HEK293 (cell line): ENCODE data around the gene GGN.

Experiments
- CTCF ChIA-PET: fragments of 350-600 bp; formaldehyde crosslinking; extraction: SDS; loops from one replicate; lab custom pipeline; 2021; ENCODE audit warnings: antibody characterized with exemption; lab: Yijun Ruan, JAX
- POLR2A ChIA-PET: fragments of 300-600 bp; formaldehyde crosslinking; extraction: SDS; loops from one replicate; lab custom pipeline; 2020; ENCODE audit warnings: antibody characterized with exemption, inconsistent platforms; lab: Yijun Ruan, JAX
- H3K27ac ChIP-seq: fragments of 200-500 bp; sonication (Bioruptor generic); 2 replicates; pipeline ENCODE4 v1.5.1; 2014; ENCODE audit warnings: low read depth, low read length, control low read depth, inconsistent platforms; ENCODE audit errors: extremely low read depth
- H3K36me3 ChIP-seq, 2 experiments: fragments of 200-500 bp in 1 of 2; sonication (Bioruptor generic) in 1 of 2; 1 replicate in 1 of 2; 2 replicates in 1 of 2; pipeline ENCODE4 v1.5.1; 2014 to 2017; ENCODE audit warnings: inconsistent platforms in 2 of 2, low read length in 2 of 2; ENCODE audit not compliant: control insufficient read depth in 2 of 2, insufficient read depth in 1 of 2
- H3K4me1 ChIP-seq: fragments of 200-500 bp; sonication (Bioruptor generic); 2 replicates; pipeline ENCODE4 v1.5.1; 2014; ENCODE audit warnings: mild to moderate bottlenecking, low read length, inconsistent platforms; ENCODE audit not compliant: control insufficient read depth, insufficient read depth
- H3K4me3 ChIP-seq: 2 replicates; pipeline ENCODE4 v1.5.1; 2011; ENCODE audit warnings: low read depth, mild to moderate bottlenecking, control low read depth, low read length, moderate library complexity
- H3K9me3 ChIP-seq: fragments of 200-500 bp; sonication (Bioruptor generic); 2 replicates; pipeline ENCODE4 v1.5.1; 2014; ENCODE audit warnings: low read depth, low read length, inconsistent platforms; ENCODE audit not compliant: control insufficient read depth, insufficient read depth
- GLIS2 ChIP-seq: fragments of 450-650 bp; formaldehyde crosslinking; IDR thresholded peaks from 2 replicates; pipeline ENCODE4 v1.5.1; 2016; ENCODE audit warnings: missing biosample characterization, missing genetic modification characterization
- KLF1 ChIP-seq: fragments of 450-650 bp; formaldehyde crosslinking; IDR thresholded peaks from 2 replicates; pipeline ENCODE4 v1.5.1; 2016; ENCODE audit warnings: missing biosample characterization, missing genetic modification characterization
- KLF16 ChIP-seq: fragments of 450-650 bp; formaldehyde crosslinking; IDR thresholded peaks from 2 replicates; pipeline ENCODE4 v1.5.1; 2017; ENCODE audit warnings: missing biosample characterization, missing genetic modification characterization
- KLF17 ChIP-seq: fragments of 450-650 bp; formaldehyde crosslinking; IDR thresholded peaks from 2 replicates; pipeline ENCODE4 v1.5.1; 2016; ENCODE audit warnings: missing biosample characterization, missing genetic modification characterization
- OVOL3 ChIP-seq: fragments of 450-650 bp; formaldehyde crosslinking; IDR thresholded peaks from 2 replicates; pipeline ENCODE4 v1.5.1; 2016; ENCODE audit warnings: missing biosample characterization, missing genetic modification characterization
- PATZ1 ChIP-seq: fragments of 450-650 bp; formaldehyde crosslinking; IDR thresholded peaks from 2 replicates; pipeline ENCODE4 v1.5.1; 2016; ENCODE audit warnings: missing biosample characterization, missing genetic modification characterization
- RBAK ChIP-seq: fragments of 450-650 bp; formaldehyde crosslinking; IDR thresholded peaks from 2 replicates; pipeline ENCODE4 v1.5.1; 2016; ENCODE audit warnings: missing biosample characterization, missing genetic modification characterization
- ZBTB6 ChIP-seq: fragments of 450-650 bp; formaldehyde crosslinking; IDR thresholded peaks from 2 replicates; pipeline ENCODE4 v1.5.1; 2017; ENCODE audit warnings: missing biosample characterization, missing genetic modification characterization
- ZBTB8A ChIP-seq: fragments of 450-650 bp; formaldehyde crosslinking; IDR thresholded peaks from 2 replicates; pipeline ENCODE4 v1.5.1; 2016; ENCODE audit warnings: missing biosample characterization, missing genetic modification characterization
- ZFP37 ChIP-seq: fragments of 450-650 bp; formaldehyde crosslinking; IDR thresholded peaks from 2 replicates; pipeline ENCODE4 v1.5.1; 2016; ENCODE audit warnings: missing biosample characterization, missing genetic modification characterization
- ZNF112 ChIP-seq: fragments of 450-650 bp; formaldehyde crosslinking; IDR thresholded peaks from 2 replicates; pipeline ENCODE4 v1.5.0; 2017; ENCODE audit warnings: missing biosample characterization, missing genetic modification characterization
- ZNF132 ChIP-seq: fragments of 450-650 bp; formaldehyde crosslinking; IDR thresholded peaks from 2 replicates; pipeline ENCODE4 v1.5.1; 2017; ENCODE audit warnings: missing biosample characterization, missing genetic modification characterization, borderline replicate concordance
- ZNF169 ChIP-seq: fragments of 450-650 bp; formaldehyde crosslinking; IDR thresholded peaks from 2 replicates; pipeline ENCODE4 v1.5.1; 2016; ENCODE audit warnings: missing biosample characterization, missing genetic modification characterization
- ZNF214 ChIP-seq: fragments of 450-650 bp; formaldehyde crosslinking; IDR thresholded peaks from 2 replicates; pipeline ENCODE4 v1.5.1; 2017; ENCODE audit warnings: missing biosample characterization, mild to moderate bottlenecking, missing genetic modification characterization, borderline replicate concordance
- ZNF335 ChIP-seq: fragments of 450-650 bp; formaldehyde crosslinking; conservative IDR thresholded peaks from 2 replicates; pipeline ENCODE4 v1.5.1; 2016; ENCODE audit warnings: missing biosample characterization, missing genetic modification characterization
- ZNF391 ChIP-seq: fragments of 450-650 bp; formaldehyde crosslinking; IDR thresholded peaks from 2 replicates; pipeline ENCODE4 v1.5.1; 2016; ENCODE audit warnings: low read depth, missing biosample characterization, missing genetic modification characterization, borderline replicate concordance
- ZNF423 ChIP-seq: fragments of 450-650 bp; formaldehyde crosslinking; IDR thresholded peaks from 2 replicates; pipeline ENCODE4 v1.5.1; 2016; ENCODE audit warnings: missing biosample characterization, missing genetic modification characterization
- ZNF513 ChIP-seq: fragments of 450-650 bp; IDR thresholded peaks from 2 replicates; pipeline ENCODE4 v1.5.1; 2018; ENCODE audit warnings: missing biosample characterization, missing genetic modification characterization
- ZNF521 ChIP-seq: fragments of 450-650 bp; formaldehyde crosslinking; IDR thresholded peaks from 2 replicates; pipeline ENCODE4 v1.5.1; 2017; ENCODE audit warnings: missing biosample characterization, mild to moderate bottlenecking, missing genetic modification characterization
- ZNF529 ChIP-seq: fragments of 450-650 bp; formaldehyde crosslinking; IDR thresholded peaks from 2 replicates; pipeline ENCODE4 v1.5.1; 2017; ENCODE audit warnings: missing genetic modification characterization, missing biosample characterization; ENCODE audit not compliant: insufficient replicate concordance
- ZNF585B ChIP-seq: fragments of 450-650 bp; formaldehyde crosslinking; IDR thresholded peaks from 2 replicates; pipeline ENCODE4 v1.5.1; 2016; ENCODE audit warnings: missing biosample characterization, missing genetic modification characterization
- ZNF621 ChIP-seq: fragments of 450-650 bp; formaldehyde crosslinking; IDR thresholded peaks from 2 replicates; pipeline ENCODE4 v1.5.1; 2017; ENCODE audit warnings: missing biosample characterization, missing genetic modification characterization
- ZNF654 ChIP-seq: fragments of 450-650 bp; formaldehyde crosslinking; IDR thresholded peaks from 2 replicates; pipeline ENCODE4 v1.5.1; 2016; ENCODE audit warnings: low read depth, missing biosample characterization, missing genetic modification characterization
- ZXDB ChIP-seq: fragments of 450-650 bp; formaldehyde crosslinking; IDR thresholded peaks from 2 replicates; pipeline ENCODE4 v1.5.1; 2016; ENCODE audit warnings: missing biosample characterization, missing genetic modification characterization

GGN gene

DNA sequence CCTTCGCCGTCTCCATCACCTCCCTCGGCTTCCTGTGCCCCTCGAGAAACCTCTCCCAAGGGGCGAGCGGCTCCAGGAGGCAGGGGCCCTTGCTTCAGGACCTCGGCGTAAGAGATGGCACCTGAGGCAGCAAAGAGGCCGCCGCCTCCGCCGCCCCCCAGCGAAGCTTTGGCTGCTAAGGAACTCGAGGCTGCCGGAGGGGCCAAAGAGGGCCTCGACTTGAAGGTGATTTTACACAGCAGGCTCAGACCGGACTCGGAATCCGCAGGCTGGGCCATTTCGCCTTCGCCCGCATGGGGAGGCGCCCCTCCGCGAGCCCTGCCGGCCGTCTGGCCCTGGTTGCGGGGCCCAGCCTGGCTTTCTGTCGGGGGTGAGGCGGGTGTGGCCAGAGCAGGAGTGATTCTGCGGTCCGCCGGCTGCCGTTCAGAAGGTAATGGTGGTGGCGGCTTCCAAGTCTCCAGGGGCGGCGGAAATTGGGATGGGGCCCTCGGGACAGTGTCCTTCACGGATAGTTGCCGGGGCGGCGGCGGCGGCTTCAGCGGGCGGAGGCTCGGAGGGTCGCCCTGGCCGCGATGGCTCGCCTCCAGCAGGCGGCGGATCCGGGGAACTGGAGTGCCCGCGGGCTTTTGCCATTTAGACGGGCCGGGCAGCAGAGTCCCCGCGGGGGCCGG lies 1.4 kb downstream of the GGN start:
- peak overlapping the region; percentile 63; the same call in 1 of the 2 replicates for H3K27ac ChIP-seq
- peaks cover 19% of the 10 kb centered on the region for H3K4me1 ChIP-seq
- no peak overlapping the region for H3K4me3 ChIP-seq
- CTCF ChIA-PET, result interaction anchor here (1.4 to 1.9 kb wide), 2 partner anchors 16 to 152 kb away, joined by 4 to 14 read pairs; partner anchors contain the start of gene FAM98C
- POLR2A ChIA-PET, result interaction anchor here (1.5 to 4.7 kb wide), 6 partner anchors 11 to 544 kb away, joined by 4 to 223 read pairs (median 18); partner anchors contain the start of genes ACTN4, CATSPERG, MRPS12 and PSMD8
- TF ChIP-seq ZBTB8A (tag by site-specific recombination) (no peak), ZNF423 (tag by site-specific recombination) (no peak), PATZ1 (tag by site-specific recombination) (no peak), ZNF513 (no peak), ZNF391 (no peak), ZNF585B (no peak), ZNF214 (tag by site-specific recombination) (no peak), ZNF112 (no peak), ZBTB6 (tag by site-specific recombination) (peak; percentile 57; the same call in 1 of the 2 replicates), KLF1 (tag by site-specific recombination) (peak; percentile 29; the same call in 1 of the 2 replicates), ZNF654 (tag by site-specific recombination) (no peak), GLIS2 (tag by site-specific recombination) (peak; percentile 14; the same call in 1 of the 2 replicates), ZNF521 (no peak), KLF16 (no peak), ZNF529 (tag by site-specific recombination) (no peak), ZNF169 (tag by site-specific recombination) (no peak), OVOL3 (tag by site-specific recombination) (no peak), ZNF335 (tag by site-specific recombination) (no peak), ZFP37 (no peak), KLF17 (tag by site-specific recombination) (no peak), RBAK (tag by site-specific recombination) (no peak), ZNF621 (tag by site-specific recombination) (no peak), ZNF132 (no peak), ZXDB (no peak)
- H3K36me3 ChIP-seq, result peaks cover 29 to 47% of the 10 kb centered on the region in 2 experiments
- no peaks in the 10 kb centered on the region for H3K9me3 ChIP-seq
